Spleen (tissue), 11 donors: Measurements from ENCODE around the gene SNX33. TPM values are rescaled to one million over a fixed set of nuclear protein-coding genes. Genes with fewer than 3 reads are reported as not detected.

Source experiments
- DNase-seq: peaks from one replicate; pipeline ENCODE4 v3.0.0-alpha.2; 2020
- H3K27ac ChIP-seq, 8 donors: fragments of 200-600 bp; sonication (generic) in 7 of 8; 1 replicate in 4 of 8; 2 replicates in 4 of 8; pipeline versions ENCODE4 v1.5.0 to v1.8.0; 2016 to 2021; ENCODE audit warnings: inconsistent platforms in 4 of 8, mild to moderate bottlenecking in 4 of 8, moderate library complexity in 1 of 8
- H3K27me3 ChIP-seq, 7 donors: fragments of 200-600 bp; sonication (generic) in 6 of 7; replicated peaks in 1 of 7; 1 replicate in 4 of 7; 2 replicates in 3 of 7; pipeline versions ENCODE4 v1.5.0 to v1.8.0; 2016 to 2021; ENCODE audit warnings: inconsistent platforms in 3 of 7, mild to moderate bottlenecking in 1 of 7
- H3K36me3 ChIP-seq, 6 donors: fragments of 200-600 bp; sonication (generic) in 5 of 6; 1 replicate in 4 of 6; 2 replicates in 2 of 6; pipeline versions ENCODE4 v1.5.0 to v1.8.0; 2016 to 2021; ENCODE audit warnings: inconsistent platforms in 2 of 6
- H3K4me1 ChIP-seq, 6 donors: fragments of 200-600 bp; sonication (generic) in 5 of 6; 1 replicate in 3 of 6; 2 replicates in 3 of 6; pipeline versions ENCODE4 v1.5.0 to v1.8.0; 2016 to 2021; ENCODE audit warnings: inconsistent platforms in 3 of 6
- H3K4me3 ChIP-seq, 8 donors: fragments of 200-600 bp; sonication (generic) in 7 of 8; 1 replicate in 4 of 8; 2 replicates in 4 of 8; pipeline versions ENCODE4 v1.5.0 to v1.8.0; 2016 to 2021; ENCODE audit warnings: inconsistent platforms in 4 of 8, mild to moderate bottlenecking in 4 of 8, moderate library complexity in 2 of 8
- H3K9me3 ChIP-seq, 8 donors: fragments of 200-600 bp; sonication (generic) in 7 of 8; 1 replicate in 4 of 8; 2 replicates in 4 of 8; pipeline versions ENCODE4 v1.5.0 to v1.8.0; 2016 to 2021; ENCODE audit warnings: inconsistent platforms in 4 of 8
- POLR2A ChIP-seq, 3 donors: fragments of 450-650 bp; IDR thresholded peaks; one replicate each; pipeline ENCODE4 v1.5.1; 2017; ENCODE audit warnings: antibody characterized with exemption in 3 of 3, mild to moderate bottlenecking in 1 of 3
- POLR2AphosphoS5 ChIP-seq, 3 donors: sonication (generic); formaldehyde crosslinking; IDR thresholded peaks; one replicate each; pipeline ENCODE4 v1.5.1; 2017; ENCODE audit warnings: antibody characterized with exemption in 3 of 3
- WGBS, 5 donors: extraction: QIAGEN DNeasy Blood & Tissue Kit in 3 of 5; methylation state at CpG; one replicate each; pipeline versions ENCODE4 v1.1.5 to v1.1.7; 2013 to 2018; 5-methylcytosine and 5-hydroxymethylcytosine counted together
- intact Hi-C: fragments of 100-400 bp; cut with DNase I; formaldehyde crosslinking; loops from one replicate; pipeline ENCODE4 v1.15.0; 2023; ENCODE audit warnings: low total_unique reads
- polyA plus RNA-seq, 3 donors: library from polyadenylated mRNA; stranded (reverse); fragments of 200-250 nt; gene quantifications; one replicate each; pipeline ENCODE4 v1.2.1, GENCODE V29; 2013
- total RNA-seq, 7 donors: library from RNA; depleted of rRNA in 3 of 7; stranded (reverse); fragments of >200 nt in 3 of 7; fragmentation: NEBNext Ultra II Directional in 4 of 7; extraction: Animal tissue kit (Norgen Biotek cat#: 25700) in 4 of 7; gene quantifications; one replicate each; pipeline versions ENCODE4 v1.1.0 to v1.2.1, GENCODE V29; 2016 to 2021
- TF ChIP-seq, protein P1 (sequence below), 11 experiments: fragments of 200-600 bp in 7 of 11; fragments of 450-650 bp in 4 of 11; sonication (generic) in 4 of 11; IDR thresholded peaks in 8 of 11; conservative IDR thresholded peaks in 3 of 11; 1 replicate in 7 of 11; 2 replicates in 4 of 11; pipeline versions ENCODE4 v1.4.0 to v1.8.0; 2016 to 2021; ENCODE audit warnings: antibody characterized with exemption in 11 of 11, inconsistent platforms in 4 of 11, mild to moderate bottlenecking in 1 of 11
- donor health status: healthy with polysubstance abuse.
- donor health status: DM: no; HTN: no; CAD: no; lungs with moderate emphysema.
- donor health status: DM: no; HTN: no; CAD: no.
- donor health status: Bipolar disorder and iron deficiency.
- donor health status: healthy.
- donor health status: DM: no; HTN: no; CAD: no.
- donor health status: DM: yes; HTN: yes; CAD: no.

The SNX33 gene
- total and polyA plus RNA-seq, 10 donors: 4.3 to 22.8 (median 16.5) TPM

- H3K9me3 ChIP-seq: no peaks in the 10 kb centered on the region
- 70 to 87% (median 83%) methylated on average over 12 to 14 of the region's 14 CpGs for WGBS, 5 donors
- H3K27me3 ChIP-seq: no peaks in the 10 kb centered on the region
- H3K36me3 ChIP-seq: no peaks in the 10 kb centered on the region
- H3K4me3 ChIP-seq: no peak overlapping the region
- H3K27ac ChIP-seq: no peak overlapping the region
- peaks cover 7 to 53% (median 22%) of the 10 kb centered on the region in 6 donors for H3K4me1 ChIP-seq
- DNase-seq: no peak
- intact Hi-C loops: no loop called here
- no peak for TF ChIP-seq POLR2AphosphoS5 (IDR thresholded peaks at IDR 0.05)
- TF ChIP-seq, protein P1, sequence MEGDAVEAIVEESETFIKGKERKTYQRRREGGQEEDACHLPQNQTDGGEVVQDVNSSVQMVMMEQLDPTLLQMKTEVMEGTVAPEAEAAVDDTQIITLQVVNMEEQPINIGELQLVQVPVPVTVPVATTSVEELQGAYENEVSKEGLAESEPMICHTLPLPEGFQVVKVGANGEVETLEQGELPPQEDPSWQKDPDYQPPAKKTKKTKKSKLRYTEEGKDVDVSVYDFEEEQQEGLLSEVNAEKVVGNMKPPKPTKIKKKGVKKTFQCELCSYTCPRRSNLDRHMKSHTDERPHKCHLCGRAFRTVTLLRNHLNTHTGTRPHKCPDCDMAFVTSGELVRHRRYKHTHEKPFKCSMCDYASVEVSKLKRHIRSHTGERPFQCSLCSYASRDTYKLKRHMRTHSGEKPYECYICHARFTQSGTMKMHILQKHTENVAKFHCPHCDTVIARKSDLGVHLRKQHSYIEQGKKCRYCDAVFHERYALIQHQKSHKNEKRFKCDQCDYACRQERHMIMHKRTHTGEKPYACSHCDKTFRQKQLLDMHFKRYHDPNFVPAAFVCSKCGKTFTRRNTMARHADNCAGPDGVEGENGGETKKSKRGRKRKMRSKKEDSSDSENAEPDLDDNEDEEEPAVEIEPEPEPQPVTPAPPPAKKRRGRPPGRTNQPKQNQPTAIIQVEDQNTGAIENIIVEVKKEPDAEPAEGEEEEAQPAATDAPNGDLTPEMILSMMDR (IDR thresholded peaks at IDR 0.05 in 8 of 11, conservative IDR thresholded peaks at IDR 0.05 in 3 of 11): no peak
These were observed 21.6 kb downstream of the SNX33 start for GRCh38 chr15:75669191-75669878.

GRCh38 chr15:75669879-75670212 lies 22.1 kb downstream of the SNX33 start:
- no peak for DNase-seq
- 84 to 87% (median 85%) methylated on average over 6 of the region's 6 CpGs for WGBS, 5 donors
- no peaks in the 10 kb centered on the region for H3K36me3 ChIP-seq
- TF ChIP-seq POLR2AphosphoS5 (IDR thresholded peaks at IDR 0.05): no peak
- TF ChIP-seq, protein P1 (IDR thresholded peaks at IDR 0.05 in 8 of 11, conservative IDR thresholded peaks at IDR 0.05 in 3 of 11): no peak
- no peak for TF ChIP-seq POLR2A (IDR thresholded peaks at IDR 0.05)
- no peak overlapping the region for H3K27ac ChIP-seq
- no peaks in the 10 kb centered on the region for H3K9me3 ChIP-seq
- intact Hi-C loops: no loop called here
- peaks cover 7 to 56% (median 22%) of the 10 kb centered on the region in 6 donors for H3K4me1 ChIP-seq
- H3K27me3 ChIP-seq: no peaks in the 10 kb centered on the region
- H3K4me3 ChIP-seq: no peak overlapping the region

DNA sequence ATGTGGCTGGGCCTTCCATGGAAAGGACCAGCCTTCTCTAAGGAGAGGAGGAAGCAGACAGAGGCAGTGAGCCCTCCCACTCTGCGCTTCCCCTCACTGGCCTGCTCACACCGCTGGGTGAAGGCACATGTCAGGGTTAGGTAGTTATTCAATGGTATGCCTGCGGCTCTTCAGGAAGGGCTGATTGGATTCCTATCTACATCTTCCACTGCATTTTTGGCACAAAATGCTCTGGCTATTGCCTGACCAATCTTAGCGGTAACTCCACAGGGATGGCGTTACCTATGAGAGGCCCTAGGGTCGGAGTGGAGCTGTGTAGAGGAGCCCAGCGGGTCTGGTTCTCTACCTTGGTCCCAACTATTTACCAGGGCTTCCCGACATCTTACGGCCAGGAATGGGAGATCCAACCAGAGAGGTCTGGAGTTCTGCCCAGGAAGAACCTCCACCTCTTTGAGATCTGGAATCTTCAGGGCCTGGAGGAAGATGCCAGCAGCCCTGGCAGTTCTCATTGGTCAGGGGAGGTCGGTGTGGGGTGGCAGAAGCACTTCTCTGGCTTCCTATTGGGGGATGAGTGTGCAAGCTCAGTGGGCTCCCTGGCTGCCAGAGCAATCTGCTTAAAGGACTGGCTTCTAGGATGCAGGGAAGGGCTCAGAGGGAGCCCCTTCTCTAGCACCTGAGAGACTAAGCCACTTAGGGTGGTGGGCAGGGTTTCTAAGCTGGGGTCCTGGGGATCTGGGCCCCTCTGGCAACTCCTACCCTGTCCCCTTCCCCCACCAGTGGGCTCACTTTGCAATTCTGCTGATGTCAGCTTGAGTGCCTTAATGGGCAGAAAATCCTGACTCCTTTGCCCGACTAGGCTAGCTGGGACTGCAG lies 24.3 kb downstream of the SNX33 start:
- peak overlapping the region in 1 of 8 donors; percentile 69 for H3K27ac ChIP-seq
- TF ChIP-seq, protein P1 (IDR thresholded peaks at IDR 0.05 in 8 of 11, conservative IDR thresholded peaks at IDR 0.05 in 3 of 11): no peak
- TF ChIP-seq POLR2AphosphoS5 (IDR thresholded peaks at IDR 0.05): peak in 1 of 3 donors; percentile 60
- no peak for TF ChIP-seq POLR2A (IDR thresholded peaks at IDR 0.05)
- 73 to 77% (median 73%) methylated on average over 11 of the region's 11 CpGs for WGBS, 5 donors
- intact Hi-C loops: no loop called here
- peaks cover 2 to 53% (median 16%) of the 10 kb centered on the region in 6 donors for H3K4me1 ChIP-seq
- H3K9me3 ChIP-seq: no peaks in the 10 kb centered on the region
- no peak for DNase-seq
- no peak overlapping the region for H3K4me3 ChIP-seq
- H3K27me3 ChIP-seq: no peaks in the 10 kb centered on the region
- H3K36me3 ChIP-seq: no peaks in the 10 kb centered on the region
